ENCODE results near the gene TEDC2. TPM values are rescaled to one million over a fixed set of nuclear protein-coding genes. Genes with fewer than 3 reads are reported as not detected.

The TEDC2 gene
- total RNA-seq, 4 donors from 2014 or later, result 0.33 to 0.91 TPM; not detected in 2

- in situ Hi-C loops (cut with MboI; ENCODE audit: low sequenced_read_pairs in 4 of 4) (loop anchor here in 2 of 4 donors (10.0 to 25.0 kb wide), 2 partner anchors 153 to 161 kb away; partner anchors contain the start of gene ABCA3 (in 2 of the 2)), intact Hi-C loops (cut with DNase I; ENCODE audit: low total_unique reads) (loop anchor here (5.0 kb wide), 1 partner anchor 36 kb away; the partner anchor contains the start of gene TEDC2)
- Histone ChIP-seq H3K27me3 (no peaks in the 10 kb centered on the region), H3K36me3 (no peaks in the 10 kb centered on the region), H3K27ac (peak overlapping the region; percentile 11 to 71 (median 31)), H3K4me3 (no peak overlapping the region), H3K4me1 (peaks cover 30 to 36% of the 10 kb centered on the region in 2 donors), H3K9me3 (no peaks in the 10 kb centered on the region)
- DNase-seq (no peak), ATAC-seq (peak in 1 of 2 donors; percentile 22)
- TF ChIP-seq POLR2A (IDR thresholded peaks at IDR 0.05) (no peak), CTCF (IDR thresholded peaks at IDR 0.05 in 4 of 5, conservative IDR thresholded peaks at IDR 0.05 in 1 of 5) (no peak)
These were observed 38.0 kb downstream of the TEDC2 start for GRCh38 chr16:2497695-2498484.

- Histone ChIP-seq H3K4me3 (no peak overlapping the region), H3K4me1 (peaks cover 30 to 36% of the 10 kb centered on the region in 2 donors), H3K27ac (peak overlapping the region in 2 of 4 donors; percentile 29 to 71), H3K27me3 (no peaks in the 10 kb centered on the region), H3K36me3 (no peaks in the 10 kb centered on the region), H3K9me3 (no peaks in the 10 kb centered on the region)
- intact Hi-C loops (cut with DNase I; ENCODE audit: low total_unique reads) (loop anchor here (5.0 kb wide), 1 partner anchor 36 kb away; the partner anchor contains the start of gene TEDC2), in situ Hi-C loops (cut with MboI; ENCODE audit: low sequenced_read_pairs in 4 of 4) (loop anchor here in 2 of 4 donors (10.0 to 25.0 kb wide), 2 partner anchors 154 to 161 kb away; partner anchors contain the start of gene ABCA3 (in 2 of the 2))
- ATAC-seq (peak in 1 of 2 donors; percentile 33), DNase-seq (peak in 1 of 2 donors; percentile 59)
- TF ChIP-seq POLR2A (IDR thresholded peaks at IDR 0.05), result no peak
These were observed 38.8 kb downstream of the TEDC2 start for GRCh38 chr16:2498531-2499253.

- intact Hi-C loops (cut with DNase I; ENCODE audit: low total_unique reads), result loop anchor here (5.0 kb wide), 1 partner anchor 37 kb away; the partner anchor contains the start of gene TEDC2
These were observed 39.5 kb downstream of the TEDC2 start for GRCh38 chr16:2499454-2499853.

GRCh38 chr16:2499890-2500429 is 40.1 kb downstream of the TEDC2 start:
- intact Hi-C loops (cut with DNase I; ENCODE audit: low total_unique reads) (loop anchor here (5.0 kb wide), 3 partner anchors 38 to 303 kb away; partner anchors contain the start of genes CASKIN1, CCNF and TEDC2), in situ Hi-C loops (cut with MboI; ENCODE audit: low sequenced_read_pairs in 4 of 4) (loop anchor here in 3 of 4 donors (10.0 to 25.0 kb wide), 3 partner anchors 155 to 165 kb away; partner anchors contain the start of gene ABCA3 (in 2 of the 3))
- no peak for ATAC-seq
- no peak for DNase-seq
- Histone ChIP-seq H3K36me3 (no peaks in the 10 kb centered on the region), H3K4me3 (no peak overlapping the region), H3K27me3 (no peaks in the 10 kb centered on the region), H3K4me1 (peaks cover 30 to 36% of the 10 kb centered on the region in 2 donors), H3K27ac (no peak overlapping the region), H3K9me3 (no peaks in the 10 kb centered on the region)
- no peak for TF ChIP-seq POLR2A (IDR thresholded peaks at IDR 0.05)
- no peak for TF ChIP-seq CTCF (IDR thresholded peaks at IDR 0.05 in 4 of 5, conservative IDR thresholded peaks at IDR 0.05 in 1 of 5)

More at GRCh38 chr16:2499454-2499853, 39.5 kb downstream of the TEDC2 start:
- H3K4me1 ChIP-seq, result peaks cover 30 to 36% of the 10 kb centered on the region in 2 donors
- TF ChIP-seq POLR2A (IDR thresholded peaks at IDR 0.05) (no peak), CTCF (IDR thresholded peaks at IDR 0.05 in 4 of 5, conservative IDR thresholded peaks at IDR 0.05 in 1 of 5) (no peak)
- H3K27me3 ChIP-seq, result no peaks in the 10 kb centered on the region
- peak overlapping the region in 1 of 4 donors; percentile 71 for H3K27ac ChIP-seq
- H3K9me3 ChIP-seq, result no peaks in the 10 kb centered on the region
- H3K36me3 ChIP-seq, result no peaks in the 10 kb centered on the region
- ATAC-seq (no peak), DNase-seq (no peak)
- no peak overlapping the region for H3K4me3 ChIP-seq
- in situ Hi-C loops (cut with MboI; ENCODE audit: low sequenced_read_pairs in 4 of 4), result loop anchor here in 2 of 4 donors (10.0 to 25.0 kb wide), 2 partner anchors 155 to 162 kb away; partner anchors contain the start of gene ABCA3 (in 2 of the 2)

Data from gastrocnemius medialis (tissue), 4 donors.